HG03575 (cell line): ENCODE measurements around the gene ARHGAP23.

ENCODE experiments used
- ATAC-seq: cut with Tn5 transposase; IDR thresholded peaks from one replicate; pipeline ENCODE4 v1.9.1; 2021; ENCODE audit not compliant: unreplicated experiment, insufficient number of reproducible peaks, low FRiP score; ENCODE audit errors: extremely low read depth

Gene ARHGAP23

GRCh38 chr17:38556239-38556638, 128.0 kb downstream of the ARHGAP23 start:
- no peak for ATAC-seq

GRCh38 chr17:38557396-38557795, 129.1 kb downstream of the ARHGAP23 start:
- no peak for ATAC-seq

- peak; percentile 65 for ATAC-seq
Measured at GRCh38 chr17:38557836-38558727, 129.8 kb downstream of the ARHGAP23 start.

GRCh38 chr17:38558728-38559050, 130.4 kb downstream of the ARHGAP23 start:
- no peak for ATAC-seq

DNA sequence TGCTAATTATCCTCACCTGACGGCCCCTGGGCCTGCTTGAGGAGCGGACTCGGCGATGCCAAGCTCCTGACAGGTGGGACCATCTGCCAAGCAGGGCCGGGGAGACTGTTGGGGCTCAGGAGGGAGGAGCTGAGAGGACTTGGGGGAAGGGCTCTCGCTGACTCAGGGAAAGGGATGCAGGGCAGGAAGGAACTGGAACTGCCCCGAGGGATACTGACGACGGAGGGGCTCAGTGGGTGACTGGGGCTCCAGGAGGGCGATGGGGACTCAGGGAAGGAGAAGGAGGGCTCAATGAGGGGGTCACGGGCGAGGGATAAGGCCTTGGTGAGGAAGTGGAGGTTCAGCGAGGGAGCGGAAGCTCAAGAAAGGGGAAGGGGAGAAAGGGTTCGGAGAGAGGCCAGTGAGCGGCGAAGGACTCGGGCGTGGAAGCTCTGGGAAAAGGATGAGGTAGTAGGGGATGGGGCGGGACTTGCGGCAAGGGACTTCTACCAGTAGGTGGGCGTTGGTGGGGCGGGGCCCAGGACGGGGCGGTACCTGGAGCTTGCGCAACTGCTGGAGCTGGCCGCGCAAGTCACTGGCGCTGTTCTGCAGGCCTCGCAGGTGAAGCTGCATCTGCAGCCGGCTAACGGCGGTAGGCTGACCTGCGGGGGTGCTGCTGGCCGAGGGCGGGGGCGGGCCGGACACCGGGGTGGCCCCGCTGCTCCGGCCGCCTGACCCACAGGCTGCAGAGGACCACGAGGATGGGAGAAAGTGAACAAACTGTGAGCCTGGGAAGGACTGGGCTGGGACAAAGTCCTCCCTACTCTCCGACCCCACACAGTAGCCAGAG, 131.0 kb downstream of the ARHGAP23 start:
- no peak for ATAC-seq

- ATAC-seq, result no peak
Measured at GRCh38 chr17:38559880-38560230, 131.6 kb downstream of the ARHGAP23 start.

DNA sequence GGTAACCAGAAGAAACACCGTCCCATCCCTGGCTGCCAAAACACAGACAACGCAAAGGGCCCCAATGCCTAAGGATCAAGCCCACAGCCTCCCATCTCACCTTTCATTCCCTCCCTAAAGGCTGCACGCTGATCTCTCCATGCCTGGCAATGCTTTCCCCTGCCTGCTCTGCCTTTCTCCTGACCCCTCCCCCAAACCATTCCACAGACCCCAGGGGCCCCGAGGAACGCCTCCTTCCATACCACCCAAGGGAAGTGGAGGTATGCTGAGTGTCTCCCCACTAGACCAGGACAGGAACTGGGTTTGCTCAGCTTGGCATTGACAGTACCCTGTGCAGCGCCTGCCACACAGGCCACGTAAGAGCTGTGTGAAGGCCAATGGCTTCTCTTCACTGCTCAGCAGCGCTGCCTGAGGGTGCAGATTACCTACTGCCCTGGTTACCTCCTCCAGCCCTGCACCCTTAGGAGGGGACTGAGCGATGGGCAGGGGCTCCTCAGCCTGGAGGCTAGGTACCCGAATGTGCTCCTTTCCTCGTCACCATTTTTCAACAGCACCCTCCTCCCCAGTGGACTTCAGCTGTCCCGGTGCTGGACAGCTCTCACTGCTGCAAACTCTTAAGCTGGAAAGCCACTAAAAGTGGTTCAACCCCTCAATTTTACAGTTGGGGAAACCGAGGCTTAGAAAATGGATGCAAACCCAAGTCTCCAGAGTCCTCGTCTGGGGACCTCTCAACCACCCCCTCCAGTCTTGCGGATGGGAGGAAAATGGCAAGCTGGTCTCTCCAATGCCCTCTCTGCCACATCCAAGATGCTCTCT, 132.4 kb downstream of the ARHGAP23 start:
- no peak for ATAC-seq

- no peak for ATAC-seq
Measured at GRCh38 chr17:38561416-38562214, 133.4 kb downstream of the ARHGAP23 start.
